HEK293 (cell line): ENCODE data around the gene HOXB1.

Source experiments
- BCL11A ChIP-seq: fragments of 450-650 bp; formaldehyde crosslinking; IDR thresholded peaks from 2 replicates; pipeline ENCODE4 v1.5.1; 2016; ENCODE audit warnings: low read depth, missing biosample characterization, missing genetic modification characterization
- GLI4 ChIP-seq: fragments of 450-650 bp; formaldehyde crosslinking; IDR thresholded peaks from 2 replicates; pipeline ENCODE4 v1.5.1; 2016; ENCODE audit warnings: missing biosample characterization, missing genetic modification characterization
- KLF8 ChIP-seq: fragments of 450-650 bp; formaldehyde crosslinking; IDR thresholded peaks from 2 replicates; pipeline ENCODE4 v1.5.1; 2016; ENCODE audit warnings: missing biosample characterization, missing genetic modification characterization
- OSR2 ChIP-seq: fragments of 450-650 bp; formaldehyde crosslinking; IDR thresholded peaks from 2 replicates; pipeline ENCODE4 v1.5.1; 2016; ENCODE audit warnings: missing biosample characterization, missing genetic modification characterization
- RBAK ChIP-seq: fragments of 450-650 bp; formaldehyde crosslinking; IDR thresholded peaks from 2 replicates; pipeline ENCODE4 v1.5.1; 2016; ENCODE audit warnings: missing biosample characterization, missing genetic modification characterization
- SCRT1 ChIP-seq: fragments of 450-650 bp; formaldehyde crosslinking; IDR thresholded peaks from 2 replicates; pipeline ENCODE4 v1.5.1; 2016; ENCODE audit warnings: missing biosample characterization, missing genetic modification characterization, borderline replicate concordance
- SETDB1 ChIP-seq: IDR thresholded peaks from one replicate; pipeline ENCODE4 v1.6.1; 2017; ENCODE audit warnings: mild to moderate bottlenecking, low read length, moderate library complexity, mixed read lengths; ENCODE audit not compliant: insufficient read length
- YY1 ChIP-seq: fragments of 450-650 bp; formaldehyde crosslinking; IDR thresholded peaks from 2 replicates; pipeline ENCODE4 v1.5.1; 2018; ENCODE audit warnings: missing biosample characterization, missing genetic modification characterization
- ZIC2 ChIP-seq: fragments of 450-650 bp; formaldehyde crosslinking; IDR thresholded peaks from 2 replicates; pipeline ENCODE4 v1.5.1; 2016; ENCODE audit warnings: missing biosample characterization, missing genetic modification characterization
- ZNF114 ChIP-seq: fragments of 450-650 bp; formaldehyde crosslinking; IDR thresholded peaks from 2 replicates; pipeline ENCODE4 v1.5.0; 2017; ENCODE audit warnings: missing biosample characterization, missing genetic modification characterization
- ZNF274 ChIP-seq, 2 experiments: fragments of 200-500 bp in 1 of 2; fragments of 450-650 bp in 1 of 2; sonication (Bioruptor generic) in 1 of 2; formaldehyde crosslinking in 1 of 2; IDR thresholded peaks; 2 replicates each; pipeline versions ENCODE4 v1.5.1 to v1.6.1; 2014 to 2016; ENCODE audit warnings: borderline replicate concordance in 1 of 2, inconsistent platforms in 1 of 2, low read length in 1 of 2, missing biosample characterization in 1 of 2, missing genetic modification characterization in 1 of 2
- ZNF350 ChIP-seq: fragments of 450-650 bp; formaldehyde crosslinking; IDR thresholded peaks from 2 replicates; pipeline ENCODE4 v1.5.0; 2017; ENCODE audit warnings: missing biosample characterization, mild to moderate bottlenecking, missing genetic modification characterization
- ZNF354C ChIP-seq: fragments of 450-650 bp; formaldehyde crosslinking; IDR thresholded peaks from 2 replicates; pipeline ENCODE4 v1.5.1; 2016; ENCODE audit warnings: missing biosample characterization, missing genetic modification characterization, low read depth, borderline replicate concordance
- ZNF366 ChIP-seq: fragments of 450-650 bp; formaldehyde crosslinking; conservative IDR thresholded peaks from 2 replicates; pipeline ENCODE4 v1.5.1; 2016; ENCODE audit warnings: missing biosample characterization, missing genetic modification characterization
- ZNF510 ChIP-seq: fragments of 450-650 bp; formaldehyde crosslinking; IDR thresholded peaks from 2 replicates; pipeline ENCODE4 v1.5.1; 2018; ENCODE audit warnings: mild to moderate bottlenecking, missing genetic modification characterization, missing biosample characterization; ENCODE audit not compliant: insufficient replicate concordance
- ZNF548 ChIP-seq: fragments of 450-650 bp; formaldehyde crosslinking; IDR thresholded peaks from 2 replicates; pipeline ENCODE4 v1.5.1; 2016; ENCODE audit warnings: missing biosample characterization, missing genetic modification characterization
- ZNF549 ChIP-seq: fragments of 450-650 bp; IDR thresholded peaks from 2 replicates; pipeline ENCODE4 v1.5.1; 2018; ENCODE audit warnings: missing biosample characterization, missing genetic modification characterization, mild to moderate bottlenecking, inconsistent platforms, moderate library complexity
- ZNF660 ChIP-seq: fragments of 450-650 bp; IDR thresholded peaks from 2 replicates; pipeline ENCODE4 v1.5.1; 2018; ENCODE audit warnings: missing biosample characterization, mild to moderate bottlenecking, missing genetic modification characterization
- ZNF843 ChIP-seq: fragments of 450-650 bp; formaldehyde crosslinking; IDR thresholded peaks from 2 replicates; pipeline ENCODE4 v1.5.1; 2016; ENCODE audit warnings: missing biosample characterization, missing genetic modification characterization
- ZXDB ChIP-seq: fragments of 450-650 bp; formaldehyde crosslinking; IDR thresholded peaks from 2 replicates; pipeline ENCODE4 v1.5.1; 2016; ENCODE audit warnings: missing biosample characterization, missing genetic modification characterization
- TF ChIP-seq, protein P1 (sequence below): fragments of 450-650 bp; formaldehyde crosslinking; IDR thresholded peaks from 2 replicates; pipeline ENCODE4 v1.5.1; 2017; ENCODE audit warnings: missing biosample characterization, missing genetic modification characterization
- TF ChIP-seq, protein P2 (sequence below): fragments of 450-650 bp; formaldehyde crosslinking; optimal IDR thresholded peaks from 2 replicates; pipeline ENCODE3; 2016; ENCODE audit warnings: missing biosample characterization, mild to moderate bottlenecking, missing genetic modification characterization
- TF ChIP-seq, protein P3 (sequence below): fragments of 450-650 bp; formaldehyde crosslinking; IDR thresholded peaks from 2 replicates; pipeline ENCODE4 v1.5.1; 2016; ENCODE audit warnings: missing biosample characterization, missing genetic modification characterization
- TF ChIP-seq, protein P4 (sequence below): fragments of 450-650 bp; formaldehyde crosslinking; IDR thresholded peaks from 2 replicates; pipeline ENCODE4 v1.5.1; 2017; ENCODE audit warnings: missing biosample characterization, mild to moderate bottlenecking, missing genetic modification characterization, moderate library complexity
- TF ChIP-seq, protein P5 (sequence below): fragments of 450-650 bp; formaldehyde crosslinking; IDR thresholded peaks from 2 replicates; pipeline ENCODE4 v1.5.1; 2016; ENCODE audit warnings: missing biosample characterization, missing genetic modification characterization
- TF ChIP-seq, protein P6 (sequence below): fragments of 450-650 bp; formaldehyde crosslinking; IDR thresholded peaks from 2 replicates; pipeline ENCODE4 v1.5.0; 2017; ENCODE audit warnings: missing biosample characterization, missing genetic modification characterization, borderline replicate concordance

The HOXB1 gene

DNA sequence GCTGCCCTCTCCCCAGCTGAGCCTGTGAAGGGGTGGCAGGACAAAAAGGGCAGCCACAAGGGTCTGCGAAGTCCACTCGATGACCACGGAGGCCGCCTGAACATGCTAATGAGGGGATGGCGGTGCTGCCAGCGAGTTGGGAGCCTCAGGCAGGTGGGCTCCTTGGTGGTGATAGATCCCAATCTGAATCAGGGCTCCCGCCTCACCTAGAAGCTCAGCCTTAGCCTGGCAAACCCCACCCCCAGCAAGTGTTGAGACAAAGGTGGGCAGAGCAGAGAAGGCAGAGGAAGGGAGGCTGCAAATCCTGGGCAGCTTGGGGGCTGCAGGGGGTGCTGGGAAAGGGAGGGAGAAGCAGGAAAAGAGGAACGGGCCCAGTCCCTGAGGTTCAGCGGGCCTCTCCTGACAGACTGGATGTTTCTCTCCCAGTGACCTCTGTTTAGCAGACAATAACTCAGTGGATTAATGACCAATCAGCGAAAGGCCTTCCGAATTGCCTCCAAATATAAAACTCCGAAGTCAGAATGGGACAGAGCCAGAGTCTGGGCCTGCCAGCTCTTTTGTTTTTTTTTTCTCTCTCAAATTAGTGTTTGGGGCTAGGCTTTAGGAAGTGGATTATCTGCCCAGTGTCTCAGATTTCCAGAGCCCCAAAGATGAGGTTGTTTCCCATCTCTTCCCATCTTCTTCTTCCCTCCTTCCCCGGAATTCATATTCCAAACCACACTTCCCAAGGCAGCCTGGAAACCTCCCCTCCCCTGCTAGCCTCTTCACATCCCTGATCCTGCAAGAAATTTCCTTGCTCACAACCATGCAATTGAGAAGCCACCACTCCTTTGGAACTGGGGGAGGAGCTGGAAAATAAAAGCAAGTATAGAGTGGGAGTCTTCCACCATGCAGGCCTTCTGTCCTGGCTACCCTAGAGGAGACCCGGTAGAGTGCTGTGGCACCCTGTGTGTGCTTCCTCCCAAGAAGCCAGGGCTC lies 29.3 kb upstream of the HOXB1 start (continued):
- TF ChIP-seq, protein P1, sequence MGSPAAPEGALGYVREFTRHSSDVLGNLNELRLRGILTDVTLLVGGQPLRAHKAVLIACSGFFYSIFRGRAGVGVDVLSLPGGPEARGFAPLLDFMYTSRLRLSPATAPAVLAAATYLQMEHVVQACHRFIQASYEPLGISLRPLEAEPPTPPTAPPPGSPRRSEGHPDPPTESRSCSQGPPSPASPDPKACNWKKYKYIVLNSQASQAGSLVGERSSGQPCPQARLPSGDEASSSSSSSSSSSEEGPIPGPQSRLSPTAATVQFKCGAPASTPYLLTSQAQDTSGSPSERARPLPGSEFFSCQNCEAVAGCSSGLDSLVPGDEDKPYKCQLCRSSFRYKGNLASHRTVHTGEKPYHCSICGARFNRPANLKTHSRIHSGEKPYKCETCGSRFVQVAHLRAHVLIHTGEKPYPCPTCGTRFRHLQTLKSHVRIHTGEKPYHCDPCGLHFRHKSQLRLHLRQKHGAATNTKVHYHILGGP (tag by site-specific recombination): no peak
- TF ChIP-seq, protein P2, sequence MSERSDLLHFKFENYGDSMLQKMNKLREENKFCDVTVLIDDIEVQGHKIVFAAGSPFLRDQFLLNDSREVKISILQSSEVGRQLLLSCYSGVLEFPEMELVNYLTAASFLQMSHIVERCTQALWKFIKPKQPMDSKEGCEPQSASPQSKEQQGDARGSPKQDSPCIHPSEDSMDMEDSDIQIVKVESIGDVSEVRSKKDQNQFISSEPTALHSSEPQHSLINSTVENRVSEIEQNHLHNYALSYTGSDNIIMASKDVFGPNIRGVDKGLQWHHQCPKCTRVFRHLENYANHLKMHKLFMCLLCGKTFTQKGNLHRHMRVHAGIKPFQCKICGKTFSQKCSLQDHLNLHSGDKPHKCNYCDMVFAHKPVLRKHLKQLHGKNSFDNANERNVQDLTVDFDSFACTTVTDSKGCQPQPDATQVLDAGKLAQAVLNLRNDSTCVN (tag by site-specific recombination): no peak
- TF ChIP-seq ZNF510 (tag by site-specific recombination) (no peak), SCRT1 (no peak), RBAK (tag by site-specific recombination) (no peak), GLI4 (tag by site-specific recombination) (no peak), YY1 (no peak), ZNF354C (tag by site-specific recombination) (no peak), ZNF350 (tag by site-specific recombination) (no peak), ZIC2 (no peak), ZNF843 (tag by site-specific recombination) (no peak), ZNF660 (tag by site-specific recombination) (no peak), ZXDB (tag by site-specific recombination) (no peak), ZNF549 (tag by site-specific recombination) (no peak), BCL11A (no peak), ZNF366 (peak; percentile 48), OSR2 (tag by site-specific recombination) (peak; percentile 7; the same call in 1 of the 2 replicates), SETDB1 (no peak), ZNF274 (IDR thresholded peaks at IDR 0.05; ENCODE audit: low read length) (no peak), ZNF274 (tag by site-specific recombination; IDR thresholded peaks at IDR 0.05; ENCODE audit: borderline replicate concordance) (no peak), ZNF548 (tag by site-specific recombination) (no peak), ZNF114 (tag by site-specific recombination) (no peak), KLF8 (no peak)
- TF ChIP-seq, protein P3, sequence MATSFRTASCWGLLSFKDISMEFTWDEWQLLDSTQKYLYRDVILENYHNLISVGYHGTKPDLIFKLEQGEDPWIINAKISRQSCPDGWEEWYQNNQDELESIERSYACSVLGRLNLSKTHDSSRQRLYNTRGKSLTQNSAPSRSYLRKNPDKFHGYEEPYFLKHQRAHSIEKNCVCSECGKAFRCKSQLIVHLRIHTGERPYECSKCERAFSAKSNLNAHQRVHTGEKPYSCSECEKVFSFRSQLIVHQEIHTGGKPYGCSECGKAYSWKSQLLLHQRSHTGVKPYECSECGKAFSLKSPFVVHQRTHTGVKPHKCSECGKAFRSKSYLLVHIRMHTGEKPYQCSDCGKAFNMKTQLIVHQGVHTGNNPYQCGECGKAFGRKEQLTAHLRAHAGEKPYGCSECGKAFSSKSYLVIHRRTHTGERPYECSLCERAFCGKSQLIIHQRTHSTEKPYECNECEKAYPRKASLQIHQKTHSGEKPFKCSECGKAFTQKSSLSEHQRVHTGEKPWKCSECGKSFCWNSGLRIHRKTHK (tag by site-specific recombination): no peak
- TF ChIP-seq, protein P4, sequence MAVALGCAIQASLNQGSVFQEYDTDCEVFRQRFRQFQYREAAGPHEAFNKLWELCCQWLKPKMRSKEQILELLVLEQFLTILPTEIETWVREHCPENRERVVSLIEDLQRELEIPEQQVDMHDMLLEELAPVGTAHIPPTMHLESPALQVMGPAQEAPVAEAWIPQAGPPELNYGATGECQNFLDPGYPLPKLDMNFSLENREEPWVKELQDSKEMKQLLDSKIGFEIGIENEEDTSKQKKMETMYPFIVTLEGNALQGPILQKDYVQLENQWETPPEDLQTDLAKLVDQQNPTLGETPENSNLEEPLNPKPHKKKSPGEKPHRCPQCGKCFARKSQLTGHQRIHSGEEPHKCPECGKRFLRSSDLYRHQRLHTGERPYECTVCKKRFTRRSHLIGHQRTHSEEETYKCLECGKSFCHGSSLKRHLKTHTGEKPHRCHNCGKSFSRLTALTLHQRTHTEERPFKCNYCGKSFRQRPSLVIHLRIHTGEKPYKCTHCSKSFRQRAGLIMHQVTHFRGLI (tag by site-specific recombination): no peak
- TF ChIP-seq, protein P5, sequence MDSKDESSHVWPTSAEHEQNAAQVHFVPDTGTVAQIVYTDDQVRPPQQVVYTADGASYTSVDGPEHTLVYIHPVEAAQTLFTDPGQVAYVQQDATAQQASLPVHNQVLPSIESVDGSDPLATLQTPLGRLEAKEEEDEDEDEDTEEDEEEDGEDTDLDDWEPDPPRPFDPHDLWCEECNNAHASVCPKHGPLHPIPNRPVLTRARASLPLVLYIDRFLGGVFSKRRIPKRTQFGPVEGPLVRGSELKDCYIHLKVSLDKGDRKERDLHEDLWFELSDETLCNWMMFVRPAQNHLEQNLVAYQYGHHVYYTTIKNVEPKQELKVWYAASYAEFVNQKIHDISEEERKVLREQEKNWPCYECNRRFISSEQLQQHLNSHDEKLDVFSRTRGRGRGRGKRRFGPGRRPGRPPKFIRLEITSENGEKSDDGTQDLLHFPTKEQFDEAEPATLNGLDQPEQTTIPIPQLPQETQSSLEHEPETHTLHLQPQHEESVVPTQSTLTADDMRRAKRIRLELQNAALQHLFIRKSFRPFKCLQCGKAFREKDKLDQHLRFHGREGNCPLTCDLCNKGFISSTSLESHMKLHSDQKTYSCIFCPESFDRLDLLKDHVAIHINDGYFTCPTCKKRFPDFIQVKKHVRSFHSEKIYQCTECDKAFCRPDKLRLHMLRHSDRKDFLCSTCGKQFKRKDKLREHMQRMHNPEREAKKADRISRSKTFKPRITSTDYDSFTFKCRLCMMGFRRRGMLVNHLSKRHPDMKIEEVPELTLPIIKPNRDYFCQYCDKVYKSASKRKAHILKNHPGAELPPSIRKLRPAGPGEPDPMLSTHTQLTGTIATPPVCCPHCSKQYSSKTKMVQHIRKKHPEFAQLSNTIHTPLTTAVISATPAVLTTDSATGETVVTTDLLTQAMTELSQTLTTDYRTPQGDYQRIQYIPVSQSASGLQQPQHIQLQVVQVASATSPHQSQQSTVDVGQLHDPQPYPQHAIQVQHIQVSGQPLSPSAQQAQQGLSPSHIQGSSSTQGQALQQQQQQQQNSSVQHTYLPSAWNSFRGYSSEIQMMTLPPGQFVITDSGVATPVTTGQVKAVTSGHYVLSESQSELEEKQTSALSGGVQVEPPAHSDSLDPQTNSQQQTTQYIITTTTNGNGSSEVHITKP (tag by site-specific recombination): peak; percentile 61
- TF ChIP-seq, protein P6, sequence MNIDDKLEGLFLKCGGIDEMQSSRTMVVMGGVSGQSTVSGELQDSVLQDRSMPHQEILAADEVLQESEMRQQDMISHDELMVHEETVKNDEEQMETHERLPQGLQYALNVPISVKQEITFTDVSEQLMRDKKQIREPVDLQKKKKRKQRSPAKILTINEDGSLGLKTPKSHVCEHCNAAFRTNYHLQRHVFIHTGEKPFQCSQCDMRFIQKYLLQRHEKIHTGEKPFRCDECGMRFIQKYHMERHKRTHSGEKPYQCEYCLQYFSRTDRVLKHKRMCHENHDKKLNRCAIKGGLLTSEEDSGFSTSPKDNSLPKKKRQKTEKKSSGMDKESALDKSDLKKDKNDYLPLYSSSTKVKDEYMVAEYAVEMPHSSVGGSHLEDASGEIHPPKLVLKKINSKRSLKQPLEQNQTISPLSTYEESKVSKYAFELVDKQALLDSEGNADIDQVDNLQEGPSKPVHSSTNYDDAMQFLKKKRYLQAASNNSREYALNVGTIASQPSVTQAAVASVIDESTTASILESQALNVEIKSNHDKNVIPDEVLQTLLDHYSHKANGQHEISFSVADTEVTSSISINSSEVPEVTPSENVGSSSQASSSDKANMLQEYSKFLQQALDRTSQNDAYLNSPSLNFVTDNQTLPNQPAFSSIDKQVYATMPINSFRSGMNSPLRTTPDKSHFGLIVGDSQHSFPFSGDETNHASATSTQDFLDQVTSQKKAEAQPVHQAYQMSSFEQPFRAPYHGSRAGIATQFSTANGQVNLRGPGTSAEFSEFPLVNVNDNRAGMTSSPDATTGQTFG (tag by site-specific recombination): no peak
